Embryonic facial prominence (tissue), 1 donor: Measurements from ENCODE around the gene TMEM91.

Source experiments
- DNase-seq: peaks from one replicate; pipeline ENCODE4 v3.0.0-alpha.2; 2016; ENCODE audit errors: extremely low spot score

The TMEM91 gene

GRCh38 chr19:41411100-41411967 is 35.0 kb downstream of the TMEM91 start:
- DNase-seq: no peak

- no peak for DNase-seq
Observed at GRCh38 chr19:41411968-41412265, 35.6 kb downstream of the TMEM91 start.

GRCh38 chr19:41412953-41413352 is 36.6 kb downstream of the TMEM91 start:
- no peak for DNase-seq

- DNase-seq: no peak
Observed at GRCh38 chr19:41413947-41414346, 37.6 kb downstream of the TMEM91 start.

- no peak for DNase-seq
Observed at GRCh38 chr19:41414461-41414860, 38.1 kb downstream of the TMEM91 start.

- no peak for DNase-seq
Observed at GRCh38 chr19:41415154-41415571, 38.8 kb downstream of the TMEM91 start.

- DNase-seq: no peak
Observed at GRCh38 chr19:41416194-41416674, 39.9 kb downstream of the TMEM91 start.

GRCh38 chr19:41420101-41420880 is 44.0 kb downstream of the TMEM91 start:
- no peak for DNase-seq

- DNase-seq: no peak
Observed at GRCh38 chr19:41421314-41421713, 45.0 kb downstream of the TMEM91 start.

- DNase-seq: no peak
Observed at GRCh38 chr19:41421973-41422372, 45.6 kb downstream of the TMEM91 start.

- no peak for DNase-seq
Observed at GRCh38 chr19:41422456-41422855, 46.1 kb downstream of the TMEM91 start.

GRCh38 chr19:41422955-41423354 is 46.6 kb downstream of the TMEM91 start:
- DNase-seq: no peak

GRCh38 chr19:41424335-41425173 is 48.2 kb downstream of the TMEM91 start:
- no peak for DNase-seq

- no peak for DNase-seq
Observed at GRCh38 chr19:41425174-41426115, 49.1 kb downstream of the TMEM91 start.

- DNase-seq: no peak
Observed at GRCh38 chr19:41426116-41426841, 49.9 kb downstream of the TMEM91 start.

- no peak for DNase-seq
Observed at GRCh38 chr19:41426952-41427646, 50.8 kb downstream of the TMEM91 start, which contains the start of gene B3GNT8. Gene B3GNT8, minus strand, starts transcription at chr19:41427374. Its CDS starts 596 bp downstream, at chr19:41426778.

GRCh38 chr19:41427647-41428480 is 51.5 kb downstream of the TMEM91 start:
- peak; percentile 18 for DNase-seq

- no peak for DNase-seq
Observed at GRCh38 chr19:41428481-41428859, 52.1 kb downstream of the TMEM91 start.

- no peak for DNase-seq
Observed at GRCh38 chr19:41430922-41431321, 54.6 kb downstream of the TMEM91 start.
